SU-DHL-6 (cell line): ENCODE measurements around the gene RBM19.

Experiments
- EZH2phosphoT487 ChIP-seq: fragments of 200-600 bp; sonication (generic), shearing (Covaris generic); conservative IDR thresholded peaks from 2 replicates; pipeline ENCODE4 v1.6.1; 2018; ENCODE audit warnings: mild to moderate bottlenecking, antibody characterized with exemption, low read length, moderate library complexity, mixed read lengths
- TF ChIP-seq, protein P1 (sequence below): fragments of 200-600 bp; sonication (generic); IDR thresholded peaks from one replicate; pipeline ENCODE4 v1.5.1; 2017; ENCODE audit warnings: antibody characterized with exemption, mild to moderate bottlenecking, low read length, moderate library complexity; ENCODE audit not compliant: insufficient read depth, poor library complexity, severe bottlenecking

DNA sequence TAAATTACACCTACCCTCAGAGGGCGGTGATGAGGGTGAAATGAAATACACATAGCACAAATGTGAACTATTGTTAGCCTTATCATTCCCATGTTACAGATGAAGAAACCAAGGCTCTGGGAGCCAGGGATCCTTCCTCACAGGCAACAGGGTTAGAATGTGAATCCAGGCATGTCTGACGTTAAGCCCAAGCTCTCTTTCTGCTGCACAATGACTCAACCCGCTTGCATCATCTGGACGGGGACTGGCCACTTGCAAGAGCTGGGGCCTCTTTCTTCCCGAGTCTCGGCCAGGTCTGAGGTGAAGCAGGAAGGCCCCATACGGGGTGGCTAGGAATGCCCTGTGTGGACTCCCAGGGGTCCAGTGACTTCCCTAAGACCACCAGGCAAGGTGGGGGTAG lies 105.2 kb downstream of the RBM19 start:
- TF ChIP-seq EZH2phosphoT487: no peak
- TF ChIP-seq, protein P1, sequence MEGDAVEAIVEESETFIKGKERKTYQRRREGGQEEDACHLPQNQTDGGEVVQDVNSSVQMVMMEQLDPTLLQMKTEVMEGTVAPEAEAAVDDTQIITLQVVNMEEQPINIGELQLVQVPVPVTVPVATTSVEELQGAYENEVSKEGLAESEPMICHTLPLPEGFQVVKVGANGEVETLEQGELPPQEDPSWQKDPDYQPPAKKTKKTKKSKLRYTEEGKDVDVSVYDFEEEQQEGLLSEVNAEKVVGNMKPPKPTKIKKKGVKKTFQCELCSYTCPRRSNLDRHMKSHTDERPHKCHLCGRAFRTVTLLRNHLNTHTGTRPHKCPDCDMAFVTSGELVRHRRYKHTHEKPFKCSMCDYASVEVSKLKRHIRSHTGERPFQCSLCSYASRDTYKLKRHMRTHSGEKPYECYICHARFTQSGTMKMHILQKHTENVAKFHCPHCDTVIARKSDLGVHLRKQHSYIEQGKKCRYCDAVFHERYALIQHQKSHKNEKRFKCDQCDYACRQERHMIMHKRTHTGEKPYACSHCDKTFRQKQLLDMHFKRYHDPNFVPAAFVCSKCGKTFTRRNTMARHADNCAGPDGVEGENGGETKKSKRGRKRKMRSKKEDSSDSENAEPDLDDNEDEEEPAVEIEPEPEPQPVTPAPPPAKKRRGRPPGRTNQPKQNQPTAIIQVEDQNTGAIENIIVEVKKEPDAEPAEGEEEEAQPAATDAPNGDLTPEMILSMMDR: no peak
